ENCODE data around the gene ST6GAL1.
"Not testable (repeated sequence)": the region's sequence is repeated elsewhere in the genome, so short reads cannot be mapped to it uniquely, and the experiment has no call there.

Gene ST6GAL1

GRCh38 chr3:186930143-186930640, at the start of gene ST6GAL1:
Gene ST6GAL1 (plus strand): TSS chr3:186930526. CDS start chr3:187042704, 112,178 bp downstream.
- DNase-seq = peak; percentile 68 to 84 (median 74)

- DNase-seq = peak; percentile 35 to 76 (median 61)
Measured at GRCh38 chr3:186882150-186882524, 48.2 kb upstream of the ST6GAL1 start.

GRCh38 chr3:186882881-186883685, 47.2 kb upstream of the ST6GAL1 start:
- peak; percentile 68 to 92 (median 84) for DNase-seq

- DNase-seq = no peak
Measured at GRCh38 chr3:186883686-186884058, 46.7 kb upstream of the ST6GAL1 start.

GRCh38 chr3:186884868-186885267, 45.5 kb upstream of the ST6GAL1 start:
- not testable (repeated sequence) for DNase-seq

GRCh38 chr3:186886202-186886981, 43.9 kb upstream of the ST6GAL1 start:
- no peak for DNase-seq

- DNase-seq = not testable (repeated sequence)
Measured at GRCh38 chr3:186887507-186887938, 42.8 kb upstream of the ST6GAL1 start.

- no peak for DNase-seq
Measured at GRCh38 chr3:186888569-186888968, 41.8 kb upstream of the ST6GAL1 start.

- DNase-seq = not testable (repeated sequence)
Measured at GRCh38 chr3:186889698-186890097, 40.6 kb upstream of the ST6GAL1 start.

GRCh38 chr3:186890911-186891310, 39.4 kb upstream of the ST6GAL1 start:
- DNase-seq = no peak

- not testable (repeated sequence) for DNase-seq
Measured at GRCh38 chr3:186893071-186893470, 37.3 kb upstream of the ST6GAL1 start.

- DNase-seq = no peak
Measured at GRCh38 chr3:186895406-186895805, 34.9 kb upstream of the ST6GAL1 start.

- no peak for DNase-seq
Measured at GRCh38 chr3:186896006-186896405, 34.3 kb upstream of the ST6GAL1 start.

GRCh38 chr3:186896875-186897274, 33.5 kb upstream of the ST6GAL1 start:
- DNase-seq = no peak

GRCh38 chr3:186901135-186901734, 29.1 kb upstream of the ST6GAL1 start:
- no peak for DNase-seq

- no peak for DNase-seq
Measured at GRCh38 chr3:186902154-186902553, 28.2 kb upstream of the ST6GAL1 start.

GRCh38 chr3:186902713-186903112, 27.6 kb upstream of the ST6GAL1 start:
- no peak for DNase-seq

GRCh38 chr3:186903676-186904075, 26.6 kb upstream of the ST6GAL1 start:
- DNase-seq = not testable (repeated sequence)

- DNase-seq = not testable (repeated sequence)
Measured at GRCh38 chr3:186907075-186907474, 23.3 kb upstream of the ST6GAL1 start.

- no peak for DNase-seq
Measured at GRCh38 chr3:186909078-186909853, 21.1 kb upstream of the ST6GAL1 start.

- DNase-seq = peak; percentile 39 to 51 (median 40)
Measured at GRCh38 chr3:186915806-186916796, 14.2 kb upstream of the ST6GAL1 start.
